ENCODE measurements around the gene BRCA1. TPM values are rescaled to one million over a fixed set of nuclear protein-coding genes. Genes with fewer than 3 reads are reported as not detected.

The BRCA1 gene
- total and polyA plus RNA-seq, 12 donors: 1.1 to 10.4 (median 3.7) TPM

GRCh38 chr17:43051969-43052368 lies 73.2 kb downstream of the BRCA1 start:
- Histone ChIP-seq H3K9me3 (replicated peaks in 1 of 3) (no peaks in the 10 kb centered on the region), H3K4me3 (no peak overlapping the region), H3K36me3 (replicated peaks in 1 of 2) (no peaks in the 10 kb centered on the region), H3K27me3 (no peaks in the 10 kb centered on the region), H3K27ac (no peak overlapping the region), H3K4me1 (replicated peaks in 1 of 2) (no peaks in the 10 kb centered on the region)
- intact Hi-C loops (cut with DNase I): no loop called here
- TF ChIP-seq POLR2A (IDR thresholded peaks at IDR 0.05): no peak
- TF ChIP-seq, protein P1, sequence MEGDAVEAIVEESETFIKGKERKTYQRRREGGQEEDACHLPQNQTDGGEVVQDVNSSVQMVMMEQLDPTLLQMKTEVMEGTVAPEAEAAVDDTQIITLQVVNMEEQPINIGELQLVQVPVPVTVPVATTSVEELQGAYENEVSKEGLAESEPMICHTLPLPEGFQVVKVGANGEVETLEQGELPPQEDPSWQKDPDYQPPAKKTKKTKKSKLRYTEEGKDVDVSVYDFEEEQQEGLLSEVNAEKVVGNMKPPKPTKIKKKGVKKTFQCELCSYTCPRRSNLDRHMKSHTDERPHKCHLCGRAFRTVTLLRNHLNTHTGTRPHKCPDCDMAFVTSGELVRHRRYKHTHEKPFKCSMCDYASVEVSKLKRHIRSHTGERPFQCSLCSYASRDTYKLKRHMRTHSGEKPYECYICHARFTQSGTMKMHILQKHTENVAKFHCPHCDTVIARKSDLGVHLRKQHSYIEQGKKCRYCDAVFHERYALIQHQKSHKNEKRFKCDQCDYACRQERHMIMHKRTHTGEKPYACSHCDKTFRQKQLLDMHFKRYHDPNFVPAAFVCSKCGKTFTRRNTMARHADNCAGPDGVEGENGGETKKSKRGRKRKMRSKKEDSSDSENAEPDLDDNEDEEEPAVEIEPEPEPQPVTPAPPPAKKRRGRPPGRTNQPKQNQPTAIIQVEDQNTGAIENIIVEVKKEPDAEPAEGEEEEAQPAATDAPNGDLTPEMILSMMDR (IDR thresholded peaks at IDR 0.05): no peak
- no peak for DNase-seq
- WGBS, 4 donors: 86 to 100% (median 92%) methylated on average over 1 of the region's 1 CpG

DNA sequence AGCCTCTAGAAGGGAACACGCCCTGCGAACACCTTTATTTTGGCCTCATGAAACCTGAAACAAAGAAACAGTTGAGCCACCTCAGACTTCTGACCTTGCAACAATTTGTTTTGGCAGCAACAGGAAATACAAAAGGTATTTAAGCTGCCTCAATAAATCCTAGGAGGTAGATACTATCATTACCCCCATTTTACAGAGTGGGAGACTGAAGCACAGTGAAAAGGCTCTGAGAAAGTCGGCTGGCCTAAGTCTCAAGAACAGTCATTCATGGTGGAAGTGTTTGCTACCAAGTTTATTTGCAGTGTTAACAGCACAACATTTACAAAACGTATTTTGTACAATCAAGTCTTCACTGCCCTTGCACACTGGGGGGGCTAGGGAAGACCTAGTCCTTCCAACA lies 81.1 kb downstream of the BRCA1 start:
- H3K36me3 ChIP-seq (replicated peaks in 1 of 2): no peaks in the 10 kb centered on the region
- DNase-seq: no peak
- H3K27ac ChIP-seq: no peak overlapping the region
- TF ChIP-seq, protein P1 (IDR thresholded peaks at IDR 0.05): no peak
- no peak for TF ChIP-seq POLR2A (IDR thresholded peaks at IDR 0.05)
- H3K27me3 ChIP-seq: no peaks in the 10 kb centered on the region
- H3K4me1 ChIP-seq (replicated peaks in 1 of 2): no peaks in the 10 kb centered on the region
- WGBS, 4 donors: 90 to 95% (median 92%) methylated on average over 4 of the region's 4 CpGs
- H3K4me3 ChIP-seq: no peak overlapping the region
- H3K9me3 ChIP-seq (replicated peaks in 1 of 3): no peaks in the 10 kb centered on the region
- intact Hi-C loops (cut with DNase I): no loop called here

DNA sequence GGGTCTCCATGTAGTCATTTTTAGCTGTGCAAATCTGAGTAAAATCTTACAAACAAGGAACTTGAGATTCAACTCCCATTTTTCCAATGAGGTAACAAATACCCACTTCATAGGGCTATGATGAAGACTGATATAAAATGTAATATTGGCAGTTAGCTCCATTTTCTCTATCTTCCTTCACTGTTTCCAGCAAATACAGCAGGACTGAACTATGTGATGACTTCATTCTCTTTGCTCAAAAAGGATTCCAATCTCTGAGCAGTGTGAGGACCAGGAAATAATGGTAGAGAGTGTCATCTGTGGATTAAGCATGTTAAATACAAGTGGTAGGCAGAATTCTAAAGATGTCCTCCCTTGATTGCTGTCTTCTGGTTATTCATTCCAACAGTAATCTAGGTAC lies 81.9 kb downstream of the BRCA1 start:
- H3K9me3 ChIP-seq (replicated peaks in 1 of 3): no peaks in the 10 kb centered on the region
- no peaks in the 10 kb centered on the region for H3K27me3 ChIP-seq
- no peak for DNase-seq
- no peak overlapping the region for H3K4me3 ChIP-seq
- H3K4me1 ChIP-seq (replicated peaks in 1 of 2): no peaks in the 10 kb centered on the region
- TF ChIP-seq, protein P1 (IDR thresholded peaks at IDR 0.05): no peak
- TF ChIP-seq POLR2A (IDR thresholded peaks at IDR 0.05): no peak
- intact Hi-C loops (cut with DNase I): no loop called here
- H3K36me3 ChIP-seq (replicated peaks in 1 of 2): no peaks in the 10 kb centered on the region
- no peak overlapping the region for H3K27ac ChIP-seq

DNA sequence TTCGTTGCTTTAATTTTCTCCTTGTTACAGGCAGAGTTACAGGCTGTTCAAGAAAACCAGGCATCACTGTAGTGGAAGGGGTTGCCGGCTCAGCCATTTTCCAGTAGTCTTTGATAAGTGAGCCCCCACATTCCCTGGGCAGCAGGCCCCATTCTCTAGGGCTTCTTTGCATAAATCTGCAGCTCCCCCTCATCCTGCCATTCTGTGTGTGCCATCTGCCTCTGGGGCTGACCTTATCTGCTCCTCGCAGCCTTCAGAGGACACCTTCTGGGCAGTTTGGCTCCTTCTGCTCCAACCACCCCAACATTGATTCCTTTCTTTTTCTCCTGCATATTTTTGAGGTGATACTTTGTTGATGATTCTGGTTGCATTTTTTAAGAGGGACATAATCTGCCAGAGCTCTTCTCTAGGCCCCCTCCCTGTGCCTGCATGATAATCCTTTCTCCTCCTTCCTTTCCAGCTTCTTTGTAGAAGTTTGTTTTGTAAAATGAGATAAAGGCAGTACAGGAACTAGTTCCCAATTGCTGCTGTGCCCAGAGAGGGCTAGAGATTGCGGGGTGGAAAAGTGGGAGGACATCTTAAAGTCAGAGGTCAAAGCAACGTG lies 83.0 kb downstream of the BRCA1 start:
- WGBS, 4 donors: 75 to 82% (median 81%) methylated on average over 5 of the region's 5 CpGs
- Histone ChIP-seq H3K36me3 (replicated peaks in 1 of 2) (no peaks in the 10 kb centered on the region), H3K4me3 (no peak overlapping the region), H3K9me3 (replicated peaks in 1 of 3) (no peaks in the 10 kb centered on the region), H3K27ac (no peak overlapping the region), H3K27me3 (no peaks in the 10 kb centered on the region), H3K4me1 (replicated peaks in 1 of 2) (no peaks in the 10 kb centered on the region)
- no peak for TF ChIP-seq POLR2A (IDR thresholded peaks at IDR 0.05)
- TF ChIP-seq, protein P1 (IDR thresholded peaks at IDR 0.05): no peak
- no peak for DNase-seq
- intact Hi-C loops (cut with DNase I): no loop called here

Data from adrenal gland (tissue), 12 donors.